Measurements from ENCODE around the gene STYK1. TPM values are rescaled to one million over a fixed set of nuclear protein-coding genes. Genes with fewer than 3 reads are reported as not detected.
"Not testable (repeated sequence)": the region's sequence is repeated elsewhere in the genome, so short reads cannot be mapped to it uniquely, and the experiment has no call there.

The STYK1 gene
- total and polyA plus RNA-seq, 8 donors: 0.04 to 0.55 (median 0.17) TPM; not detected in 2

DNA sequence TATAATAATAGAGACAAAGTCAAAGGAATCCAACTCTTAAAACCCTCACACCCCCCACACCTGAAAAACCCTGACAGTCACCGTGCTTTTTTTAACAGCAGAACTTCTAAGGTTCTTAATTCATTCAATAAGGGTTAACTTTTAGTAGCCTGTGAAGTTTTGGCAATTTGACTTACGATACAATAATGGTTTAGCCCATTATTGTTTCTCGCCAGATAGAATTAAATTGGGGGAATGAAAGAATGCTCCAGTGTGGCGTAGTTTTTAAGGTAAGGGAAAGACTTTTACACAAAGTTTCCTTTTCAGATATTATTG lies 59.8 kb downstream of the STYK1 start:
- peak in 1 of 4 donors; percentile 8 for ATAC-seq
- Histone ChIP-seq H3K4me3 (peak overlapping the region; percentile 60 to 83 (median 68)), H3K36me3 (no peaks in the 10 kb centered on the region), H3K9me3 (no peaks in the 10 kb centered on the region), H3K27me3 (no peaks in the 10 kb centered on the region), H3K4me1 (peaks cover 0 to 11% (median 0%) of the 10 kb centered on the region in 3 donors), H3K27ac (peak overlapping the region; percentile 77 to 89 (median 82))
- no peak for DNase-seq
- FAIRE-seq: no peak
- WGBS, 2 donors: 6% methylated on average over 4 of the region's 4 CpGs
- intact Hi-C loops (cut with DNase I): no loop called here
- TF ChIP-seq, protein P1, sequence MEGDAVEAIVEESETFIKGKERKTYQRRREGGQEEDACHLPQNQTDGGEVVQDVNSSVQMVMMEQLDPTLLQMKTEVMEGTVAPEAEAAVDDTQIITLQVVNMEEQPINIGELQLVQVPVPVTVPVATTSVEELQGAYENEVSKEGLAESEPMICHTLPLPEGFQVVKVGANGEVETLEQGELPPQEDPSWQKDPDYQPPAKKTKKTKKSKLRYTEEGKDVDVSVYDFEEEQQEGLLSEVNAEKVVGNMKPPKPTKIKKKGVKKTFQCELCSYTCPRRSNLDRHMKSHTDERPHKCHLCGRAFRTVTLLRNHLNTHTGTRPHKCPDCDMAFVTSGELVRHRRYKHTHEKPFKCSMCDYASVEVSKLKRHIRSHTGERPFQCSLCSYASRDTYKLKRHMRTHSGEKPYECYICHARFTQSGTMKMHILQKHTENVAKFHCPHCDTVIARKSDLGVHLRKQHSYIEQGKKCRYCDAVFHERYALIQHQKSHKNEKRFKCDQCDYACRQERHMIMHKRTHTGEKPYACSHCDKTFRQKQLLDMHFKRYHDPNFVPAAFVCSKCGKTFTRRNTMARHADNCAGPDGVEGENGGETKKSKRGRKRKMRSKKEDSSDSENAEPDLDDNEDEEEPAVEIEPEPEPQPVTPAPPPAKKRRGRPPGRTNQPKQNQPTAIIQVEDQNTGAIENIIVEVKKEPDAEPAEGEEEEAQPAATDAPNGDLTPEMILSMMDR (IDR thresholded peaks at IDR 0.05): no peak

DNA sequence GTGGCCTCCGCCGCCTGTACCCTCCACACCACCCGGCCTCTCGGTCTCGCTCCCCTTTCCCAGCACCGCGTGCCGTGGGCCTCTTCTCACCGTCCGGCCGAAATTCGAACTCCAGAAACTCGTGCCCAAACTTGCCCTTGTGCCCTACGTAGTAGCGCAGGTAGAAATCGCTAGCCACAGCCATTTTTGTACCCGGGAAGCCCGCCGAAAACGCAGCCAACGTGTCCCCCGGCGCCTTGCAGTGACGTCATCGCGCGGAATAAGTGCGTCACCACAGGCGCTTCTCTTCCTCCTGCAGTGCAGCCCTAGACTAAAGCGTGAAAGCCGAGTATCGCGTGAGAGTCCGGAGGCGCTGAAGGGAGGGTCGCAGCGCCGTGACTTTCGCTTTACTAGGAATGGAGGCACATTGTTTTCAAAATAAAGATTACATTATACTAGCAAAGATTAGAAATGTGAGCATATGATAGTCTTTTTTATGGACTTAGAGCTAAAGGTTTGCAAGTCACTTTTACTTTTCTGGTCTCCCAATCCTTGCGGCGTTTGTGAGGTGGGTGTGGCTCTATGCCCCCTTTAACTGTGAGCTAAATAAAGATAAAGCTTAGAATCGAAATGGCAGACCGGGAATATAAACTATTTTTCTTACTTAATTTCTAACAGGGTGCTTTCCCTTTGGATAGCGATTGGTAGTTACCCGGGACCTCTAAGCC lies 60.4 kb downstream of the STYK1 start, which contains the start of gene MAGOHB:
Gene MAGOHB (minus strand): TSS at position 261 of the 707 bp plus-strand sequence. CDS start 77 bp downstream, at position 184.
- Histone ChIP-seq H3K4me3 (peak within 1 kb of the TSS; percentile 60 to 83 (median 68)), H3K27me3 (no peaks in the 10 kb centered on the region), H3K27ac (peak within 1 kb of the TSS; percentile 77 to 89 (median 82)), H3K4me1 (peaks cover 0 to 11% (median 0%) of the 10 kb centered on the region in 3 donors), H3K9me3 (no peaks in the 10 kb centered on the region), H3K36me3 (peaks cover 0 to 2% (median 0%) of the 10 kb centered on the region in 3 donors)
- DNase-seq: peak; percentile 92 to 99 (median 96)
- TF ChIP-seq, protein P1 (IDR thresholded peaks at IDR 0.05): no peak
- 0% methylated on average over 45 of the region's 45 CpGs for WGBS, 2 donors
- intact Hi-C loops (cut with DNase I): no loop called here
- peak; percentile 92 for FAIRE-seq
- peak; percentile 96 to 99 (median 99) for ATAC-seq

DNA sequence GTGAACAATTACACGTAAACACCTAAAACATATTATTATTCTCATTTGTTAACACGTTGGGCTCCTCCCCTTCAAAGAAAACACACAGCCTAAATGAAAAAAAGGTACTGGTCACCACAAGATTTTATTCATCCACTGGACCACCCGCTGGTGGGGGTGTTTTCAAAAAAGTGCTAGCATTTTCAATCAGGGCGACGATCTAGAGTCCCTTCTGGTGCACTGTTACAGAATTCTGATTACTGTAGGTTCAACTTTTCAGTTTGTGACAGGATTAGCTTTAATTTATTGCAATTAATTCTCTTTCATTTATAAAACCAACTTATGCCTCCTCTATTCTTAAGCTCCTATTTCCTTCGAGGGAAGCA lies 60.9 kb downstream of the STYK1 start:
- FAIRE-seq (no peak), DNase-seq (no peak), ATAC-seq (peak in 3 of 4 donors; percentile 2 to 29 (median 25))
- TF ChIP-seq, protein P1 (IDR thresholded peaks at IDR 0.05): no peak
- Histone ChIP-seq H3K27ac (peak overlapping the region; percentile 77 to 89 (median 82)), H3K9me3 (no peaks in the 10 kb centered on the region), H3K27me3 (no peaks in the 10 kb centered on the region), H3K36me3 (peaks cover 0 to 3% (median 0%) of the 10 kb centered on the region in 3 donors), H3K4me3 (peak overlapping the region; percentile 60 to 83 (median 68)), H3K4me1 (peaks cover 0 to 11% (median 0%) of the 10 kb centered on the region in 3 donors)
- 0% methylated on average over 6 of the region's 6 CpGs for WGBS, 2 donors
- intact Hi-C loops (cut with DNase I): no loop called here

DNA sequence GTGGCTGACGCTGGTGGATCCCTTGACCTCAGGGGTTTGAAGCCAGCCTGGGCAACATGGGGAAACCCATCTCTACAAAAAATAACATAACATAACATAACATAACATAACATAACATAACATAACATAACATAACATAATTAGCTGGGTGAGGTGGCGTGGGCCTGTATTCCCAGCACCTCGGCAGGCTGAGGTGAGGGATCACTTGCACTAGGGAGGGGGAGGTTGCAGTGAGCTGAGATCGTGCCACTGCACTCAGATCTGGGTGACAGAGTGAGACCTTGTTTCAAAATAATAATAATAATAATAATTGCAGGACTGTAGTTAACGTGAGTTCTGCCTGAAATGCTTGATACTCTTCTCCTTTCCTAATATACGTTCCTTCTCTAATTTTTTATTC lies 61.7 kb downstream of the STYK1 start:
- intact Hi-C loops (cut with DNase I): no loop called here
- no peak for ATAC-seq

DNA sequence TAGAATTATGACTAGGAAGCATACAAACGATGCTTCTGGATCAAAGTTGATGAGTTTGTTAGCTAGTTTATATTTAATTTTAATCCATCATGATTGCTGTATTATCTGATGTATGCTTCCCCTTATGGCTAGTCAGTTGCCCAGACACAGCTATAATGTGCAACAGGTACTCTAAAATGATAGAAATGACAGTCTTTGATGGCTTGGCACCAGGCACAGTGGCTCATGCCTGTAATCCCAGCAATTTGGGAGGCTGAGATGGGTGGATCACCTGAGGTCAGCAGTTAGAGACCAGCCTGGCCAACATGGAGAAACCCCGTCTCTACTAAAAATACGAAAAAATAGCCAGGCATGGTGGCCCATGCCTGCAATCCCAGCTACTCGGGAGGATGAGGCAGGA lies 62.6 kb downstream of the STYK1 start:
- intact Hi-C loops (cut with DNase I): not testable (repeated sequence)

More for the DNA sequence above, 61.7 kb downstream of the STYK1 start:
- H3K4me3 ChIP-seq: peak overlapping the region in 2 of 4 donors; percentile 66 to 83
- no peaks in the 10 kb centered on the region for H3K27me3 ChIP-seq
- TF ChIP-seq, protein P1 (IDR thresholded peaks at IDR 0.05): no peak
- H3K27ac ChIP-seq: no peak overlapping the region
- peaks cover 0 to 4% (median 3%) of the 10 kb centered on the region in 3 donors for H3K36me3 ChIP-seq
- FAIRE-seq: no peak
- DNase-seq: no peak
- peaks cover 0 to 11% (median 0%) of the 10 kb centered on the region in 3 donors for H3K4me1 ChIP-seq
- 54 to 74% methylated on average over 6 of the region's 6 CpGs for WGBS, 2 donors
- H3K9me3 ChIP-seq: no peaks in the 10 kb centered on the region

More for the DNA sequence above, 62.6 kb downstream of the STYK1 start:
- not testable (repeated sequence) for FAIRE-seq, ATAC-seq, H3K9me3 ChIP-seq, H3K36me3 ChIP-seq, H3K4me3 ChIP-seq, DNase-seq, H3K27ac ChIP-seq, H3K4me1 ChIP-seq, H3K27me3 ChIP-seq
- WGBS, 2 donors: 82 to 89% methylated on average over 4 of the region's 4 CpGs

Measured in pancreas (tissue), 10 donors.